Muscle of leg (tissue), 11 donors: ENCODE results near the gene KRTAP5-1. TPM values are rescaled to one million over a fixed set of nuclear protein-coding genes. Genes with fewer than 3 reads are reported as not detected.

Experiments
- DNase-seq: peaks from one replicate; pipeline ENCODE4 v3.0.0; 2013
- H3K27ac ChIP-seq: one replicate; pipeline ENCODE4 v1.5.1; 2013; ENCODE audit warnings: mild to moderate bottlenecking, low read length, control low read depth
- H3K27me3 ChIP-seq: one replicate; pipeline ENCODE4 v1.6.1; 2013; ENCODE audit warnings: low read length; ENCODE audit not compliant: control insufficient read depth, insufficient read depth
- H3K36me3 ChIP-seq: one replicate; pipeline ENCODE4 v1.6.1; 2013; ENCODE audit warnings: low read length; ENCODE audit not compliant: control insufficient read depth, insufficient read depth
- H3K4me1 ChIP-seq: one replicate; pipeline ENCODE4 v1.6.1; 2013; ENCODE audit warnings: low read length; ENCODE audit not compliant: control insufficient read depth, insufficient read depth
- H3K4me3 ChIP-seq: one replicate; pipeline ENCODE4 v1.5.1; 2013; ENCODE audit warnings: low read length, control low read depth
- H3K9me3 ChIP-seq: replicated peaks from 2 replicates; pipeline ENCODE4 v1.6.1; 2013; ENCODE audit warnings: low read depth, low read length; ENCODE audit not compliant: control insufficient read depth
- WGBS: methylation state at CpG from one replicate; pipeline ENCODE4 v1.1.5; 2013; ENCODE audit warnings: missing lambda C conversion rate; ENCODE audit not compliant: insufficient coverage; 5-methylcytosine and 5-hydroxymethylcytosine counted together
- polyA plus RNA-seq, 8 donors: library from polyadenylated mRNA; unstranded; fragments of 120-200 nt; gene quantifications; one replicate each; pipeline versions ENCODE4 v1.2.1 to v1.2.3, GENCODE V29; 2013; ENCODE audit warnings: inconsistent platforms in 1 of 8, low replicate concordance in 1 of 8; ENCODE audit not compliant: insufficient read length in 8 of 8, insufficient read depth in 1 of 8
- total RNA-seq: library from RNA; stranded (reverse); fragments of 120-200 nt; gene quantifications from one replicate; pipeline ENCODE4 v1.2.4, GENCODE V29; 2013

Gene KRTAP5-1
- total and polyA plus RNA-seq, 9 donors = 0.26 to 0.97 (median 0.54) TPM; not detected in 1

GRCh38 chr11:1545432-1545831 is 39.7 kb downstream of the KRTAP5-1 start:
- H3K27me3 ChIP-seq = peaks cover 66% of the 10 kb centered on the region
- no peaks in the 10 kb centered on the region for H3K36me3 ChIP-seq
- WGBS = 60% methylated on average over 3 of the region's 5 CpGs
- no peaks in the 10 kb centered on the region for H3K9me3 ChIP-seq
- DNase-seq = no peak
- H3K27ac ChIP-seq = no peak overlapping the region
- no peak overlapping the region for H3K4me3 ChIP-seq
- H3K4me1 ChIP-seq = peaks cover 34% of the 10 kb centered on the region

- peaks cover 32% of the 10 kb centered on the region for H3K4me1 ChIP-seq
- no peak for DNase-seq
- H3K36me3 ChIP-seq = no peaks in the 10 kb centered on the region
- H3K4me3 ChIP-seq = no peak overlapping the region
- 72% methylated on average over 6 of the region's 6 CpGs for WGBS
- H3K27ac ChIP-seq = no peak overlapping the region
- peaks cover 67% of the 10 kb centered on the region for H3K27me3 ChIP-seq
- no peaks in the 10 kb centered on the region for H3K9me3 ChIP-seq
Observed at GRCh38 chr11:1544536-1544935, 40.5 kb downstream of the KRTAP5-1 start.

DNA sequence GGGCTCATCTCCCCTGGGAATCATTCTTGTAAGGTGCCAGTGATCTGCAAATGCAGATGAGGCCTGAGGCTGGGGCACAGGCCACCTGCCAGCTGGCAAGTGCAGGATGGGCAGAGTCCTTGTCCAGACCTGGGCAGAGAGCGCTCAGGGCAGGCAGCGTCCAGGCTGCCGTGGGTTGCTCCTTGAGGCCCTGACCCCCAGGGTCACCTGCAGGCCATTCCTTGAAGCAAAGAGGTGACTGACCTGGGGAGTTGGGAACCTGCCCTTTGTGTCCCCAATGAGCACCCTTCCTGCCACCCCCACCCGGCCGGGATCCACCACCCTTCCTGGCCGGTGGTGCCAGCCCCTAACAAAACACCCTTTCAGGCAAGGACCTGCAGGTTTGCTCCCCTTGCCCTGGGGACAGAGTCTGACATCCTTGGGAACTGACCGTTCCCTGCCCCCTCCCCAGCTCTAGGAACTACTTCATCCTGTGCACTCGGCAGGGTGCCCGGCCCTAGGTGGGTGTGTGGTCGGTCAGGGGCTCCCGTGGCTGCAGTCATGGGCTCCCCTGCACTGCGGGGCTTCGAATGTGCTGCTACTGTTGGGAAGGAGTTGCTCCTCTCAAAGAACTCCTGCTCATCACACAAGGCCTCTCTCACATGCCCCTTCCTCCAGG is 41.3 kb downstream of the KRTAP5-1 start:
- DNase-seq = no peak
- H3K36me3 ChIP-seq = no peaks in the 10 kb centered on the region
- H3K9me3 ChIP-seq = no peaks in the 10 kb centered on the region
- H3K4me3 ChIP-seq = no peak overlapping the region
- H3K4me1 ChIP-seq = peaks cover 24% of the 10 kb centered on the region
- 61% methylated on average over 6 of the region's 13 CpGs for WGBS
- H3K27ac ChIP-seq = no peak overlapping the region
- peaks cover 60% of the 10 kb centered on the region for H3K27me3 ChIP-seq

DNA sequence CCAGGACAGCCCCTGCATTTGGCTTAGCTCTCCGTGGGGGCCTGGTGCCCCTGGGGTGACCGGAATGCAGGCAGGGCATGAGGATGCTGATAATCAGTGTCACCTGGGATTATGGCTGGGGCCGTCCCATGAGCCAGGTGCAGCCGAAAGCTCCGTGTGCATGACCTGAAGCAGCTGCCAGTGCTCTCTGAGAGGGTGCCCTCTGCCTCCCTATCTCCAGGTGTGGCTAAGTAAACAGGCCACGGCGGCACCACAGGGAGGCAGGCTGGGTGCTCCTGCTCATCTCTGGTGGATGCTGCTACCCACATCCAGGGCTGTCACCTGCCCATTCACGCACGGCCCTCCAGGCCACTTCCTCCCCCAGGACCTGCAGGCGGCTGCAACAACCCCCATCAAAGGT is 42.8 kb downstream of the KRTAP5-1 start:
- Histone ChIP-seq H3K4me1 (peaks cover 10% of the 10 kb centered on the region), H3K9me3 (no peaks in the 10 kb centered on the region), H3K36me3 (no peaks in the 10 kb centered on the region), H3K27ac (no peak overlapping the region), H3K27me3 (peaks cover 52% of the 10 kb centered on the region), H3K4me3 (no peak overlapping the region)
- WGBS = 57% methylated on average over 7 of the region's 10 CpGs
- DNase-seq = no peak

DNA sequence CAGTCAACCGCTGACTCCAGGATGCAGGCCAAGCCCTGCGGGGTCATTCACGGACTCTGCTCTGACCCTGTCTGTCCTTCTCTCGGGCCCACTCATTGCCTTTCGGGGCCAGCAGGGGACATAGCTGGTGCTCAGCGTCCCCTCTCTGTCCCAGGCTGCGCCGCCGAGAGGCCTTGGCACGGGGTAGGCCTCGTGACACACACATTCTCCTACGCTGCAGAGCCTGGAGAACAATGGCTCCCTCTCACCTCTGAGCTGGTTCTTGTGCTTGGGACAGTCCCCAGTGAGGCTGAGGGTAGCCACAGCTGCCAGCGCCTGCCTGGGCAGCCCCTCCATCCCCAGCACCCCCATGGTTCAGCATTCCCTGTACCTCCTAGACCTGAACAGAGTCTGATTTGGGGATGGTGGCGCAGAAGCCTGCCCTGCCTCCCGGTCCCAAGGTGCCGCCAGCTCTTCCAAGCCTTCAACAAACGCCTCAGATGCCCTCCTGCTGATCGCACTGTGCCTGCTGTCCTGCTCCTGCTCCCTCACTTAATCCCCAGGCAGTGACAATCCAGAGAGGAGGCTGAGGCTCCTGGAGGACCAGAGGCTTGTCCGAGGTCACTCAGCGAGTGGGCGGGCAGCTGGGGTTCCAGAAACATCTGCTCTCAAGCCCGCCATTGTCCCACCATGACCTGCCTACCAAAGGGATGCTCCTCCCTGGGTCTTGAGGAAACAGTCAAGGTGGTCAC is 43.4 kb downstream of the KRTAP5-1 start:
- WGBS = 63% methylated on average over 18 of the region's 22 CpGs
- no peak for DNase-seq

DNA sequence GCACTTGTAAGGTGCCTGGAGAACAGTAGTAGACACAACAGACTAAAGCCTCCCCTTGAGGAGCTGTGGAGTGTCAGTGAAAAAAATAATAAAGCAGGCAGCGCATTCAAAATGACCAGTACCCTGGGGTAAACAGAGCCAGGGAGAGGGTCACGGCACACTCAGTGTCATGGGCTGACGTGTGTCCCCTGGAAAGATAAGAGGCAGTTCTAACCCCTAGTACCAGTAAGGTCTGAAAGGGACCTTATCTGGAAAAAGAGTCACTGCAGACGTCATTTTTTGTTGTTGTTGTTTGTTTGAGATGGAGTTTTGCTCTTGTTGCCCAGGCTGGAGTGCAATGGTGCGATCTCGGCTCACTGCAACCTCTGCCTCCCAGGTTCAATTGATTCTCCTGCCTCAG is 45.0 kb downstream of the KRTAP5-1 start:
- H3K4me1 ChIP-seq = peaks cover 3% of the 10 kb centered on the region
- H3K27me3 ChIP-seq = peaks cover 34% of the 10 kb centered on the region
- H3K9me3 ChIP-seq = no peaks in the 10 kb centered on the region
- no peak overlapping the region for H3K4me3 ChIP-seq
- no peak for DNase-seq
- H3K27ac ChIP-seq = no peak overlapping the region
- WGBS = 80% methylated on average over 2 of the region's 6 CpGs
- peaks cover 10% of the 10 kb centered on the region for H3K36me3 ChIP-seq

More for the DNA sequence above, 43.4 kb downstream of the KRTAP5-1 start:
- H3K36me3 ChIP-seq = peaks cover 1% of the 10 kb centered on the region
- peaks cover 7% of the 10 kb centered on the region for H3K4me1 ChIP-seq
- no peaks in the 10 kb centered on the region for H3K9me3 ChIP-seq
- no peak overlapping the region for H3K4me3 ChIP-seq
- H3K27ac ChIP-seq = no peak overlapping the region
- peaks cover 48% of the 10 kb centered on the region for H3K27me3 ChIP-seq

GRCh38 chr11:1538153-1538552 is 46.9 kb downstream of the KRTAP5-1 start:
- H3K36me3 ChIP-seq = peaks cover 15% of the 10 kb centered on the region
- no CpG with 5 or more reads among the region's 5 CpGs for WGBS
- no peak overlapping the region for H3K27ac ChIP-seq
- H3K27me3 ChIP-seq = peaks cover 19% of the 10 kb centered on the region
- H3K9me3 ChIP-seq = no peaks in the 10 kb centered on the region
- H3K4me1 ChIP-seq = peaks cover 7% of the 10 kb centered on the region
- no peak for DNase-seq
- H3K4me3 ChIP-seq = no peak overlapping the region

- peaks cover 26% of the 10 kb centered on the region for H3K4me1 ChIP-seq
- H3K4me3 ChIP-seq = no peak overlapping the region
- no peaks in the 10 kb centered on the region for H3K9me3 ChIP-seq
- DNase-seq = no peak
- H3K27me3 ChIP-seq = peaks cover 19% of the 10 kb centered on the region
- 89% methylated on average over 10 of the region's 16 CpGs for WGBS
- H3K36me3 ChIP-seq = peaks cover 24% of the 10 kb centered on the region
- no peak overlapping the region for H3K27ac ChIP-seq
Observed at GRCh38 chr11:1536065-1536843, 48.8 kb downstream of the KRTAP5-1 start.

DNA sequence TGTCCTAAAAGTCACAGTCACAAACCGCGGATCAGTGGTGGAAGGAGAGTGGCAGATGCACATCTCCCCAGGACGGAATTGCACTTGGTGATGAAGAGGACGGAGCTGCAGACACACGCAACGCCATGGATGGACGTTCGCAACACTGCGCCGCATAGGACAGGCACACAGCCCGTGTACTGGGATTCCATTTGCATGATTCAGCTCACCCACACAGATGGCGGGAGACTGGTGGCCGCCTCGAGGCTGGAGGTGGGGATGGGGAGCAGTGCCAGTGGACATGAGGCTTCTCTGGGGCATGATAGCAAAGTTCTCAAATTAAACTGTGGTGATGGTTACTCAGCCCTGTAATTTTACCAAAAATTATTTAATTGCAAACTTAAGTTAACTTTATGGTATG is 50.4 kb downstream of the KRTAP5-1 start:
- no peaks in the 10 kb centered on the region for H3K9me3 ChIP-seq
- no peak overlapping the region for H3K27ac ChIP-seq
- peaks cover 34% of the 10 kb centered on the region for H3K4me1 ChIP-seq
- H3K36me3 ChIP-seq = peaks cover 24% of the 10 kb centered on the region
- 93% methylated on average over 10 of the region's 14 CpGs for WGBS
- H3K4me3 ChIP-seq = no peak overlapping the region
- DNase-seq = no peak
- H3K27me3 ChIP-seq = peaks cover 8% of the 10 kb centered on the region
